ENCODE measurements around the gene SLCO4A1.

DNA sequence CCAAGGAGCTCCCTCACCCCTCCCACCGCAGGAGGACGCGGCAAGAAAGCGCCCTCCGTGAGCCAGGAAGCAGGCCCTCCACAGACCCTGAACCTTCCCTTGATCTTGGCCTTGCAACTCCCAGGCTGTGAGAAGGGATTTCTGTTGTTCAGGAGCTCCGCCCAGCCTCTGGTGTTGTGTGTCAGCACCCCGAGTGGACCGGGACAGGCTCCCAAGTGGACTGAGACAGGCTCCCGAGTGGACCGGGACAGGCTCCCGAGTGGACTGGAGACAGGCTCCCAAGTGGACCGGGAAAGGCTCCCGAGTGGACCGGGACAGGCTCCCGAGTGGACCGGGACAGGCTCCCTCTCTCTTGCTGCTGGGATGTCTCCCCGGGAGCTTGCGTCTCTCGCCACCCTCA lies 57.0 kb downstream of the SLCO4A1 start:
- TF ChIP-seq EP300 (IDR thresholded peaks at IDR 0.05) (no peak), POLR2A (IDR thresholded peaks at IDR 0.05) (no peak), POLR2AphosphoS5 (IDR thresholded peaks at IDR 0.05) (no peak)
- TF ChIP-seq, protein P1, sequence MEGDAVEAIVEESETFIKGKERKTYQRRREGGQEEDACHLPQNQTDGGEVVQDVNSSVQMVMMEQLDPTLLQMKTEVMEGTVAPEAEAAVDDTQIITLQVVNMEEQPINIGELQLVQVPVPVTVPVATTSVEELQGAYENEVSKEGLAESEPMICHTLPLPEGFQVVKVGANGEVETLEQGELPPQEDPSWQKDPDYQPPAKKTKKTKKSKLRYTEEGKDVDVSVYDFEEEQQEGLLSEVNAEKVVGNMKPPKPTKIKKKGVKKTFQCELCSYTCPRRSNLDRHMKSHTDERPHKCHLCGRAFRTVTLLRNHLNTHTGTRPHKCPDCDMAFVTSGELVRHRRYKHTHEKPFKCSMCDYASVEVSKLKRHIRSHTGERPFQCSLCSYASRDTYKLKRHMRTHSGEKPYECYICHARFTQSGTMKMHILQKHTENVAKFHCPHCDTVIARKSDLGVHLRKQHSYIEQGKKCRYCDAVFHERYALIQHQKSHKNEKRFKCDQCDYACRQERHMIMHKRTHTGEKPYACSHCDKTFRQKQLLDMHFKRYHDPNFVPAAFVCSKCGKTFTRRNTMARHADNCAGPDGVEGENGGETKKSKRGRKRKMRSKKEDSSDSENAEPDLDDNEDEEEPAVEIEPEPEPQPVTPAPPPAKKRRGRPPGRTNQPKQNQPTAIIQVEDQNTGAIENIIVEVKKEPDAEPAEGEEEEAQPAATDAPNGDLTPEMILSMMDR (IDR thresholded peaks at IDR 0.05) = no peak

All from sigmoid colon (tissue), 4 donors.